ENCODE results near the gene SCD. TPM values are rescaled to one million over a fixed set of nuclear protein-coding genes. Genes with fewer than 3 reads are reported as not detected.
"Not testable (repeated sequence)": the region's sequence is repeated elsewhere in the genome, so short reads cannot be mapped to it uniquely, and the experiment has no call there.

The SCD gene
- total and polyA plus RNA-seq, 2 donors, result 35.2 to 66.4 TPM

- not testable (repeated sequence) for H3K27ac ChIP-seq (ENCODE audit: low read depth); H3K36me3 ChIP-seq (ENCODE audit: insufficient read depth); H3K4me3 ChIP-seq (ENCODE audit: low read depth, low read length); H3K4me1 ChIP-seq (ENCODE audit: insufficient read depth); DNase-seq (ENCODE audit: extremely low spot score)
- 74% methylated on average over 6 of the region's 6 CpGs for WGBS
These were observed 29.6 kb downstream of the SCD start for GRCh38 chr10:100376656-100377055.

- H3K36me3 ChIP-seq (ENCODE audit: insufficient read depth), result no peaks in the 10 kb centered on the region
- H3K4me1 ChIP-seq (ENCODE audit: insufficient read depth), result no peaks in the 10 kb centered on the region
- no peak overlapping the region for H3K27ac ChIP-seq (ENCODE audit: low read depth)
- H3K4me3 ChIP-seq (ENCODE audit: low read depth, low read length), result no peak overlapping the region
- DNase-seq (ENCODE audit: extremely low spot score), result no peak
- 93% methylated on average over 5 of the region's 5 CpGs for WGBS
These were observed 30.8 kb downstream of the SCD start for GRCh38 chr10:100377830-100378229.

GRCh38 chr10:100380400-100380799, 33.4 kb downstream of the SCD start:
- Histone ChIP-seq H3K27ac (ENCODE audit: low read depth) (no peak overlapping the region), H3K4me1 (ENCODE audit: insufficient read depth) (no peaks in the 10 kb centered on the region), H3K4me3 (ENCODE audit: low read depth, low read length) (no peak overlapping the region), H3K36me3 (ENCODE audit: insufficient read depth) (no peaks in the 10 kb centered on the region)
- WGBS, result 97% methylated on average over 3 of the region's 3 CpGs
- no peak for DNase-seq (ENCODE audit: extremely low spot score)

- 94% methylated on average over 13 of the region's 13 CpGs for WGBS
- H3K4me1 ChIP-seq (ENCODE audit: insufficient read depth), result no peaks in the 10 kb centered on the region
- no peak for DNase-seq (ENCODE audit: extremely low spot score)
- H3K27ac ChIP-seq (ENCODE audit: low read depth), result no peak overlapping the region
- no peak overlapping the region for H3K4me3 ChIP-seq (ENCODE audit: low read depth, low read length)
- no peaks in the 10 kb centered on the region for H3K36me3 ChIP-seq (ENCODE audit: insufficient read depth)
These were observed 35.5 kb downstream of the SCD start for GRCh38 chr10:100382553-100382952.

GRCh38 chr10:100383251-100383650, 36.2 kb downstream of the SCD start:
- Histone ChIP-seq H3K4me1 (ENCODE audit: insufficient read depth) (no peaks in the 10 kb centered on the region), H3K36me3 (ENCODE audit: insufficient read depth) (no peaks in the 10 kb centered on the region), H3K4me3 (ENCODE audit: low read depth, low read length) (no peak overlapping the region), H3K27ac (ENCODE audit: low read depth) (no peak overlapping the region)
- WGBS, result 85% methylated on average over 2 of the region's 2 CpGs
- no peak for DNase-seq (ENCODE audit: extremely low spot score)

- DNase-seq (ENCODE audit: extremely low spot score), result no peak
- Histone ChIP-seq H3K36me3 (ENCODE audit: insufficient read depth) (no peaks in the 10 kb centered on the region), H3K4me1 (ENCODE audit: insufficient read depth) (no peaks in the 10 kb centered on the region), H3K4me3 (ENCODE audit: low read depth, low read length) (no peak overlapping the region), H3K27ac (ENCODE audit: low read depth) (no peak overlapping the region)
- 68% methylated on average over 4 of the region's 4 CpGs for WGBS
These were observed 44.4 kb downstream of the SCD start for GRCh38 chr10:100391163-100392002.

GRCh38 chr10:100392686-100393003, 45.6 kb downstream of the SCD start:
- DNase-seq (ENCODE audit: extremely low spot score), result no peak
- Histone ChIP-seq H3K4me3 (ENCODE audit: low read depth, low read length) (no peak overlapping the region), H3K4me1 (ENCODE audit: insufficient read depth) (no peaks in the 10 kb centered on the region), H3K27ac (ENCODE audit: low read depth) (no peak overlapping the region), H3K36me3 (ENCODE audit: insufficient read depth) (no peaks in the 10 kb centered on the region)
- 92% methylated on average over 1 of the region's 1 CpG for WGBS

- no peak overlapping the region for H3K4me3 ChIP-seq (ENCODE audit: low read depth, low read length)
- H3K27ac ChIP-seq (ENCODE audit: low read depth), result no peak overlapping the region
- no peaks in the 10 kb centered on the region for H3K36me3 ChIP-seq (ENCODE audit: insufficient read depth)
- WGBS, result 96% methylated on average over 2 of the region's 2 CpGs
- H3K4me1 ChIP-seq (ENCODE audit: insufficient read depth), result no peaks in the 10 kb centered on the region
- DNase-seq (ENCODE audit: extremely low spot score), result no peak
These were observed 48.6 kb downstream of the SCD start for GRCh38 chr10:100395626-100396025.

GRCh38 chr10:100396605-100397004, 49.6 kb downstream of the SCD start:
- Histone ChIP-seq H3K4me1 (ENCODE audit: insufficient read depth) (no peaks in the 10 kb centered on the region), H3K4me3 (ENCODE audit: low read depth, low read length) (no peak overlapping the region), H3K36me3 (ENCODE audit: insufficient read depth) (no peaks in the 10 kb centered on the region), H3K27ac (ENCODE audit: low read depth) (no peak overlapping the region)
- no peak for DNase-seq (ENCODE audit: extremely low spot score)
- 96% methylated on average over 4 of the region's 4 CpGs for WGBS

- WGBS, result 78% methylated on average over 4 of the region's 4 CpGs
- Histone ChIP-seq H3K4me1 (ENCODE audit: insufficient read depth) (no peaks in the 10 kb centered on the region), H3K27ac (ENCODE audit: low read depth) (no peak overlapping the region), H3K36me3 (ENCODE audit: insufficient read depth) (no peaks in the 10 kb centered on the region), H3K4me3 (ENCODE audit: low read depth, low read length) (no peak overlapping the region)
- no peak for DNase-seq (ENCODE audit: extremely low spot score)
These were observed 54.7 kb downstream of the SCD start for GRCh38 chr10:100401631-100402328.

GRCh38 chr10:100403734-100404133, 56.7 kb downstream of the SCD start:
- no peaks in the 10 kb centered on the region for H3K36me3 ChIP-seq (ENCODE audit: insufficient read depth)
- DNase-seq (ENCODE audit: extremely low spot score), result no peak
- no peak overlapping the region for H3K27ac ChIP-seq (ENCODE audit: low read depth)
- no peak overlapping the region for H3K4me3 ChIP-seq (ENCODE audit: low read depth, low read length)
- WGBS, result 65% methylated on average over 3 of the region's 3 CpGs
- H3K4me1 ChIP-seq (ENCODE audit: insufficient read depth), result no peaks in the 10 kb centered on the region

GRCh38 chr10:100413173-100413572, 66.1 kb downstream of the SCD start:
- Histone ChIP-seq H3K27ac (ENCODE audit: low read depth) (no peak overlapping the region), H3K36me3 (ENCODE audit: insufficient read depth) (no peaks in the 10 kb centered on the region), H3K4me1 (ENCODE audit: insufficient read depth) (no peaks in the 10 kb centered on the region), H3K4me3 (ENCODE audit: low read depth, low read length) (no peak overlapping the region)
- 67% methylated on average over 3 of the region's 3 CpGs for WGBS
- DNase-seq (ENCODE audit: extremely low spot score), result no peak

All from urinary bladder (tissue), 4 donors.